Activated naive CD8-positive, alpha-beta T cell treated with anti-CD3 and anti-CD28 coated beads, Interleukin-2, amount 10 ng/mL, durations not matched to agents 7 days and 5 days (primary cell): Measurements from ENCODE around the gene CACNA1G. TPM values are rescaled to one million over a fixed set of nuclear protein-coding genes. Genes with fewer than 3 reads are reported as not detected.

Experiments
- ATAC-seq: fragments of 150-1000 bp; cut with Tn5 transposase; one replicate; pipeline ENCODE4 v1.10.0; 2021; ENCODE audit warnings: low read depth, moderate library complexity
- POLR2A ChIA-PET: fragments of 350-600 bp; sonication (Branson Sonifier 250); formaldehyde crosslinking; loops from one replicate; lab custom pipeline; 2021; ENCODE audit warnings: antibody characterized with exemption; lab: Charles Lee
- DNase-seq: peaks from one replicate; pipeline ENCODE4 v3.0.0; 2021
- H3K27ac Mint-ChIP-seq: one replicate; pipeline ENCODE4 v1.8.0; 2022; ENCODE audit warnings: mild to moderate bottlenecking, mixed read lengths
- H3K27me3 Mint-ChIP-seq: one replicate; pipeline ENCODE4 v1.8.0; 2022; ENCODE audit warnings: mild to moderate bottlenecking, moderate library complexity, mixed read lengths
- H3K36me3 Mint-ChIP-seq: one replicate; pipeline ENCODE4 v1.8.0; 2021; ENCODE audit warnings: mild to moderate bottlenecking, mixed read lengths
- H3K4me1 Mint-ChIP-seq: one replicate; pipeline ENCODE4 v1.8.0; 2021; ENCODE audit warnings: mixed read lengths
- H3K4me3 Mint-ChIP-seq: one replicate; pipeline ENCODE4 v1.8.0; 2022; ENCODE audit warnings: mild to moderate bottlenecking, moderate library complexity, mixed read lengths
- H3K9me3 Mint-ChIP-seq: one replicate; pipeline ENCODE4 v1.8.0; 2021; ENCODE audit warnings: mixed read lengths
- total RNA-seq, 2 experiments: library from RNA; stranded (reverse); gene quantifications; one replicate each; pipeline ENCODE4 v1.2.3, GENCODE V29; 2021

CACNA1G gene
- total RNA-seq, 2 experiments from 2014 or later = 0.11 TPM; not detected in 1

- H3K4me3 Mint-ChIP-seq = no peak overlapping the region
- ATAC-seq (no peak), DNase-seq (no peak)
- no peaks in the 10 kb centered on the region for H3K9me3 Mint-ChIP-seq
- POLR2A ChIA-PET = no interaction called here
- no peak overlapping the region for H3K27ac Mint-ChIP-seq
- H3K4me1 Mint-ChIP-seq = peaks cover 5% of the 10 kb centered on the region
- no peaks in the 10 kb centered on the region for H3K36me3 Mint-ChIP-seq
- peaks cover 17% of the 10 kb centered on the region for H3K27me3 Mint-ChIP-seq
Measured at GRCh38 chr17:50613007-50613992, 52.8 kb downstream of the CACNA1G start.

GRCh38 chr17:50614471-50615051, 54.0 kb downstream of the CACNA1G start:
- H3K4me3 Mint-ChIP-seq = no peak overlapping the region
- ATAC-seq (peak; percentile 24), DNase-seq (no peak)
- peak overlapping the region; percentile 75 for H3K27ac Mint-ChIP-seq
- H3K36me3 Mint-ChIP-seq = no peaks in the 10 kb centered on the region
- peaks cover 17% of the 10 kb centered on the region for H3K27me3 Mint-ChIP-seq
- POLR2A ChIA-PET = no interaction called here
- no peaks in the 10 kb centered on the region for H3K9me3 Mint-ChIP-seq
- H3K4me1 Mint-ChIP-seq = peaks cover 10% of the 10 kb centered on the region

DNA sequence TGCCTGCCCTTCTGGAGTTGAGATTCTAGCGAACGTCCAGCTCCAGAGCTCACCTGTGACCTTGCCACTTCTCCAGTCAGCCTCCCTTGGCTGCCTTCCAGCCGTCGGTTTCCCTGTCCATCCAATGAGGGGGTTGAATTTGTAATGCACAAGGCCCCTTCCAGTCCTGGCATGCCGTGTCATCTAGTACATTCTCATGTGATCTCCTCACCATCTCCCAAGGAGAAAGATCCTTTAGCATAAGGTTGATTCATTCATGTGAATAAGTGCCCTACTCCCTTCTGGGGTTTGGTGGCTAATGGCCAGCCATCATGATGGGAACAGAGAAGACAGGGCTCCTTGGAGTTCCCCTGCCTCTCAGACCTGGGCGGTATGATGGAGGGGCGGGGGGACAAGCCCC, 55.3 kb downstream of the CACNA1G start:
- Mint-ChIP-seq H3K4me1 (peaks cover 10% of the 10 kb centered on the region), H3K27me3 (peaks cover 20% of the 10 kb centered on the region), H3K36me3 (no peaks in the 10 kb centered on the region), H3K4me3 (no peak overlapping the region), H3K27ac (no peak overlapping the region), H3K9me3 (no peaks in the 10 kb centered on the region)
- no peak for DNase-seq
- POLR2A ChIA-PET = no interaction called here
- ATAC-seq = no peak

- no peaks in the 10 kb centered on the region for H3K9me3 Mint-ChIP-seq
- H3K27me3 Mint-ChIP-seq = peaks cover 22% of the 10 kb centered on the region
- H3K27ac Mint-ChIP-seq = no peak overlapping the region
- POLR2A ChIA-PET = no interaction called here
- H3K4me3 Mint-ChIP-seq = no peak overlapping the region
- peaks cover 10% of the 10 kb centered on the region for H3K4me1 Mint-ChIP-seq
- no peak for DNase-seq
- H3K36me3 Mint-ChIP-seq = no peaks in the 10 kb centered on the region
- no peak for ATAC-seq
Measured at GRCh38 chr17:50618300-50618699, 57.8 kb downstream of the CACNA1G start.

DNA sequence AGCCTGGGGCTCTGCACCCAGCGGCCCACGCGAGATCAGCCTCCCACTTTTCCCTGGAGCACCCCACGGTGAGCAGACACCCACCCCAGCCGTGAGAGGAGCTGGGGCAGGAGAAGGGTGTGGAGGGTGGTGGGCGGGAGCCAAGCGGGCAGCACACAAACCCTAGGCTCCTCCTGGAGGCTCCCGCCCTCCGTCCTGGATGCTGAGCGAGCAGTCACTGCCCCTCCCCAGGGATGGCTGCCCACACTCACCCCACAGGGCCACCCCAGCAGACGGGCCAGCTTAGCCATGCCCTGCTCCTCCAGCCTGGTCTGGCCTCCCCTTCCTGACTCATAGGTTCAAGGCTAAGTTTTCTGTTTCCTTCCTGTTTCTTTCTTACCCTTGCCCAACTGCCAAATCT, 58.4 kb downstream of the CACNA1G start:
- Mint-ChIP-seq H3K36me3 (no peaks in the 10 kb centered on the region), H3K4me1 (peaks cover 10% of the 10 kb centered on the region), H3K27ac (no peak overlapping the region), H3K4me3 (no peak overlapping the region), H3K27me3 (peaks cover 24% of the 10 kb centered on the region), H3K9me3 (no peaks in the 10 kb centered on the region)
- POLR2A ChIA-PET = interaction anchor here (1.4 kb wide), 1 partner anchor 12 kb away, joined by 3 read pairs; no protein-coding TSS in a partner anchor
- ATAC-seq = no peak
- no peak for DNase-seq

GRCh38 chr17:50619489-50619888, 59.0 kb downstream of the CACNA1G start:
- Mint-ChIP-seq H3K4me1 (peaks cover 5% of the 10 kb centered on the region), H3K36me3 (no peaks in the 10 kb centered on the region), H3K9me3 (no peaks in the 10 kb centered on the region), H3K27ac (no peak overlapping the region), H3K4me3 (no peak overlapping the region), H3K27me3 (peaks cover 19% of the 10 kb centered on the region)
- POLR2A ChIA-PET = interaction anchor here (1.4 kb wide), 1 partner anchor 11 kb away, joined by 3 read pairs; no protein-coding TSS in a partner anchor
- DNase-seq (no peak), ATAC-seq (no peak)

DNA sequence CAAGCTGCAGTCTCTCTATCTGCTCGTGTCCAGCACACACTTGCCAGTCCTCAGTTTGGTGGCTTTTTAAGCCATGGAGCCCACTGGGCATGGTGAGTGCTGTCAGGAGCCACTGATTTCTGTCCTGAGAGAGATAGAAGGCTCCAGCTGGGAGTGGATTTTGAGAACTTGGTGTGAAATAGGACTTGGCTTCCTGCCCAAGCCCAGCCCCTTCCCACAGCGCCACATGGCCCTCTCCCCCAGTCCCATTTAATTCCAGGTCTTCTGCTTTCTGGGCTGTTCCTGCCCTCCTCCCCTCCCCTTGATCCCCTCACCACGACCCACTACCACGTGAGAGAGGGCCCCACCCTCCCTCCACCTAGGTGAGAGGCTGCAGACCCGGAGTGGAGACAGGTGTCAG, 59.7 kb downstream of the CACNA1G start:
- H3K9me3 Mint-ChIP-seq = no peaks in the 10 kb centered on the region
- no peak for DNase-seq
- ATAC-seq = no peak
- no peak overlapping the region for H3K4me3 Mint-ChIP-seq
- POLR2A ChIA-PET = interaction anchor here (1.4 kb wide), 1 partner anchor 10 kb away, joined by 3 read pairs; no protein-coding TSS in a partner anchor
- peaks cover 17% of the 10 kb centered on the region for H3K27me3 Mint-ChIP-seq
- no peaks in the 10 kb centered on the region for H3K36me3 Mint-ChIP-seq
- peaks cover 5% of the 10 kb centered on the region for H3K4me1 Mint-ChIP-seq
- H3K27ac Mint-ChIP-seq = no peak overlapping the region

- DNase-seq (no peak), ATAC-seq (no peak)
- Mint-ChIP-seq H3K27me3 (peaks cover 17% of the 10 kb centered on the region), H3K9me3 (no peaks in the 10 kb centered on the region), H3K4me3 (no peak overlapping the region), H3K4me1 (peaks cover 5% of the 10 kb centered on the region), H3K27ac (no peak overlapping the region), H3K36me3 (no peaks in the 10 kb centered on the region)
- POLR2A ChIA-PET = no interaction called here
Measured at GRCh38 chr17:50620858-50621257, 60.3 kb downstream of the CACNA1G start.

- H3K36me3 Mint-ChIP-seq = no peaks in the 10 kb centered on the region
- POLR2A ChIA-PET = no interaction called here
- H3K9me3 Mint-ChIP-seq = no peaks in the 10 kb centered on the region
- no peak overlapping the region for H3K4me3 Mint-ChIP-seq
- DNase-seq = no peak
- peaks cover 5% of the 10 kb centered on the region for H3K4me1 Mint-ChIP-seq
- no peak for ATAC-seq
- no peak overlapping the region for H3K27ac Mint-ChIP-seq
- H3K27me3 Mint-ChIP-seq = peaks cover 14% of the 10 kb centered on the region
Measured at GRCh38 chr17:50621574-50622031, 61.1 kb downstream of the CACNA1G start.

GRCh38 chr17:50624321-50624934, 63.9 kb downstream of the CACNA1G start:
- Mint-ChIP-seq H3K4me1 (peaks cover 7% of the 10 kb centered on the region), H3K27me3 (peaks cover 36% of the 10 kb centered on the region), H3K9me3 (no peaks in the 10 kb centered on the region), H3K4me3 (no peak overlapping the region), H3K36me3 (no peaks in the 10 kb centered on the region), H3K27ac (no peak overlapping the region)
- POLR2A ChIA-PET = interaction anchor here (0.7 kb wide), 1 partner anchor 50 kb away, joined by 5 read pairs; no protein-coding TSS in a partner anchor
- no peak for DNase-seq
- no peak for ATAC-seq

- no peak overlapping the region for H3K27ac Mint-ChIP-seq
- DNase-seq (no peak), ATAC-seq (no peak)
- H3K27me3 Mint-ChIP-seq = peaks cover 41% of the 10 kb centered on the region
- no peaks in the 10 kb centered on the region for H3K36me3 Mint-ChIP-seq
- H3K4me3 Mint-ChIP-seq = no peak overlapping the region
- POLR2A ChIA-PET = interaction anchor here (0.7 to 1.4 kb wide), 2 partner anchors 50 to 79 kb away, joined by 4 to 5 read pairs; partner anchors contain the start of gene SPATA20
- no peaks in the 10 kb centered on the region for H3K9me3 Mint-ChIP-seq
- H3K4me1 Mint-ChIP-seq = peaks cover 6% of the 10 kb centered on the region
Measured at GRCh38 chr17:50625032-50625871, 64.7 kb downstream of the CACNA1G start.

DNA sequence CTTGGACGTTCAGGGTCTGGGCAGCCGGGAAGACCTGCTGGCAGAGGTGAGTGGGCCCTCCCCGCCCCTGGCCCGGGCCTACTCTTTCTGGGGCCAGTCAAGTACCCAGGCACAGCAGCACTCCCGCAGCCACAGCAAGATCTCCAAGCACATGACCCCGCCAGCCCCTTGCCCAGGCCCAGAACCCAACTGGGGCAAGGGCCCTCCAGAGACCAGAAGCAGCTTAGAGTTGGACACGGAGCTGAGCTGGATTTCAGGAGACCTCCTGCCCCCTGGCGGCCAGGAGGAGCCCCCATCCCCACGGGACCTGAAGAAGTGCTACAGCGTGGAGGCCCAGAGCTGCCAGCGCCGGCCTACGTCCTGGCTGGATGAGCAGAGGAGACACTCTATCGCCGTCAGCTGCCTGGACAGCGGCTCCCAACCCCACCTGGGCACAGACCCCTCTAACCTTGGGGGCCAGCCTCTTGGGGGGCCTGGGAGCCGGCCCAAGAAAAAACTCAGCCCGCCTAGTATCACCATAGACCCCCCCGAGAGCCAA, 65.6 kb downstream of the CACNA1G start:
- Mint-ChIP-seq H3K9me3 (no peaks in the 10 kb centered on the region), H3K27ac (no peak overlapping the region), H3K36me3 (no peaks in the 10 kb centered on the region), H3K27me3 (peaks cover 42% of the 10 kb centered on the region), H3K4me3 (no peak overlapping the region), H3K4me1 (peaks cover 6% of the 10 kb centered on the region)
- ATAC-seq (peak; percentile 63), DNase-seq (peak; percentile 67)
- POLR2A ChIA-PET = interaction anchor here (1.4 kb wide), 1 partner anchor 79 kb away, joined by 4 read pairs; the partner anchor contains the start of gene SPATA20
